Endothelial cell of umbilical vein (primary cell): ENCODE data around the gene PTCH2. TPM values are rescaled to one million over a fixed set of nuclear protein-coding genes. Genes with fewer than 3 reads are reported as not detected.
A peak's percentile ranks its signal among the peaks of the same experiment; 100 is the strongest.
"Not testable (repeated sequence)": the region's sequence is repeated elsewhere in the genome, so short reads cannot be mapped to it uniquely, and the experiment has no call there.

Experiments
- BruUV-seq: library from RNA; stranded (reverse); fragments of 400-500 nt; replicated peaks from 2 replicates; lab custom pipeline; 2021; lab: Mats Ljungman, UMichigan
- CTCF ChIA-PET: fragments of 300-600, 350-600 bp; sonication (Branson Sonifier 250); formaldehyde crosslinking; loops from one replicate; lab custom pipeline; 2021; ENCODE audit warnings: antibody characterized with exemption, inconsistent platforms; lab: Charles Lee
- POLR2A ChIA-PET: fragments of 300-600, 350-600 bp; sonication (Branson Sonifier 250); formaldehyde crosslinking; loops from one replicate; lab custom pipeline; 2021; ENCODE audit warnings: antibody characterized with exemption, inconsistent platforms; lab: Charles Lee
- DNase-seq: peaks from one replicate; pipeline ENCODE4 v3.0.0-alpha.2; 2011; ENCODE audit warnings: low read depth, low spot score
- FAIRE-seq: peaks from 2 replicates; lab custom pipeline; 2011; peaks lifted over from hg19 to GRCh38; lab: Jason Lieb, UNC
- H2AFZ ChIP-seq: 2 replicates; pipeline ENCODE4 v1.6.0; 2012; ENCODE audit warnings: low read depth, low read length, control low read depth, inconsistent platforms
- H3K27ac ChIP-seq: 2 replicates; pipeline ENCODE4 v1.5.1; 2011; ENCODE audit warnings: low read depth, mild to moderate bottlenecking, control low read depth, low read length, moderate library complexity; ENCODE audit not compliant: insufficient read depth
- H3K27me3 ChIP-seq, 2 experiments: 2 replicates each; pipeline versions ENCODE4 v1.6.0 to v1.6.1; 2011; ENCODE audit warnings: low read length in 2 of 2, mixed read lengths in 1 of 2; ENCODE audit not compliant: control insufficient read depth in 2 of 2, insufficient read depth in 2 of 2
- H3K36me3 ChIP-seq, 2 experiments: 2 replicates in 1 of 2; 3 replicates in 1 of 2; pipeline ENCODE4 v1.5.1; 2011; ENCODE audit warnings: low read length in 2 of 2, mild to moderate bottlenecking in 1 of 2, moderate library complexity in 1 of 2; ENCODE audit not compliant: control insufficient read depth in 2 of 2, insufficient read depth in 2 of 2; ENCODE audit errors: extremely low read depth in 1 of 2
- H3K4me1 ChIP-seq: 3 replicates; pipeline ENCODE4 v1.5.1; 2011; ENCODE audit warnings: mild to moderate bottlenecking, low read length; ENCODE audit not compliant: control insufficient read depth, insufficient read depth; ENCODE audit errors: extremely low read depth
- H3K4me2 ChIP-seq: 2 replicates; pipeline ENCODE4 v1.6.1; 2011; ENCODE audit warnings: low read length, control low read depth, mixed read lengths; ENCODE audit not compliant: insufficient read depth
- H3K4me3 ChIP-seq, 3 experiments: fragments of 200-600 bp in 1 of 3; sonication (generic), shearing (Covaris generic) in 1 of 3; replicated peaks in 1 of 3; 2 replicates each; pipeline ENCODE4 v1.5.1; 2011 to 2016; ENCODE audit warnings: control low read depth in 3 of 3, low read length in 3 of 3, mild to moderate bottlenecking in 2 of 3, inconsistent platforms in 1 of 3, low read depth in 1 of 3, moderate library complexity in 1 of 3; ENCODE audit not compliant: insufficient read depth in 1 of 3
- H3K79me2 ChIP-seq: 2 replicates; pipeline ENCODE4 v1.6.0; 2012; ENCODE audit warnings: low read length, inconsistent platforms; ENCODE audit not compliant: control insufficient read depth, insufficient read depth
- H3K9ac ChIP-seq: replicated peaks from 2 replicates; pipeline ENCODE3; 2011; ENCODE audit warnings: low read length, control low read depth; ENCODE audit not compliant: insufficient read depth; ENCODE audit errors: extremely low read depth
- H3K9me1 ChIP-seq: replicated peaks from 3 replicates; pipeline ENCODE4 v1.6.0; 2011; ENCODE audit warnings: mild to moderate bottlenecking, low read length; ENCODE audit not compliant: control insufficient read depth, insufficient read depth; ENCODE audit errors: extremely low read depth
- H3K9me3 ChIP-seq: replicated peaks from 2 replicates; pipeline ENCODE4 v1.5.1; 2012; ENCODE audit warnings: low read length, inconsistent platforms; ENCODE audit not compliant: control insufficient read depth, insufficient read depth
- H4K20me1 ChIP-seq: replicated peaks from 2 replicates; pipeline ENCODE3; 2011; ENCODE audit warnings: mild to moderate bottlenecking, low read length; ENCODE audit not compliant: control insufficient read depth, insufficient read depth; ENCODE audit errors: extremely low read depth
- POLR2A ChIP-seq: IDR thresholded peaks from 2 replicates; pipeline ENCODE4 v1.6.1; 2012; ENCODE audit warnings: low read depth, mild to moderate bottlenecking, control low read depth, low read length
- POLR2AphosphoS5 ChIP-seq: IDR thresholded peaks from 2 replicates; pipeline ENCODE4 v1.6.1; 2012; ENCODE audit warnings: low read depth, mild to moderate bottlenecking, control low read depth, low read length, moderate library complexity; ENCODE audit not compliant: insufficient read depth
- dilution Hi-C: fragments of 300-500 bp; cut with MboI; formaldehyde crosslinking; loops from one replicate; pipeline ENCODE4 v1.15.0; 2019; ENCODE audit warnings: low sequenced_read_pairs; ENCODE audit not compliant: extremely low pct_ligation_motif_present
- intact Hi-C: fragments of 100-400 bp; cut with micrococcal nuclease; formaldehyde crosslinking; loops from one replicate; pipeline ENCODE4 v1.10.0; 2022
- polyA plus RNA-seq, 4 experiments: library from polyadenylated mRNA; depleted of rRNA in 3 of 4; stranded (reverse) in 3 of 4; unstranded in 1 of 4; fragments of >200 nt; gene quantifications; 2 replicates each; pipeline versions ENCODE4 v1.2.1 to v1.2.3, GENCODE V29; 2011 to 2012; ENCODE audit warnings: missing spikeins in 1 of 4
- total RNA-seq: library from RNA; stranded (reverse); gene quantifications from 2 replicates; pipeline ENCODE4 v1.2.3, GENCODE V29; 2021

PTCH2 gene
- total and polyA plus RNA-seq, 2 donors (not counting 3 experiments of a cell fraction or from before 2014, with no cell fraction given): 1.8 TPM

DNA sequence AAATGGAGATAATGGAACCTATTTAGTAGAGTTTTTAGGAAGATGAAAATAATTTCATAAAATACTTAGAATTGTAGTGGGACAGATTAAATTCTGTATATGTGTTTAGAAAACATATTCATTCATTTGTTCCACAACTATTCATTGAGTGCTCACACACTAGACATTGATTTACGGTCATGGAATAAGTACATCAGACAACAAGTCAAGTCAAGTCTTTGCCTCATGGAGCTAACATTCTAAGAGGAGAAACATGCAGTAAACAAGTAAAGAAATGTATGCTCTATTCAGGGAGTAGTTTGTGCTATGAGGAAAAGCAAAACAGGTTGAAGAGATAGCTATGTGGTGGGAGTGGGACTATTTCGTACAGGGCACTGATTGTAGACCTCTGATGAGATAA is 25.7 kb downstream of the PTCH2 start:
- dilution Hi-C loops: no loop called here
- intact Hi-C loops: no loop called here
- Histone ChIP-seq H2AFZ (no peak overlapping the region), H3K9me1 (no peaks in the 10 kb centered on the region), H3K27ac (no peak overlapping the region), H3K4me1 (peaks cover 17% of the 10 kb centered on the region), H4K20me1 (no peaks in the 10 kb centered on the region), H3K4me3 (no peak overlapping the region), H3K9me3 (no peaks in the 10 kb centered on the region), H3K9ac (no peak overlapping the region), H3K4me2 (no peak overlapping the region), H3K27me3 (no peaks in the 10 kb centered on the region), H3K36me3 (peaks cover 7 to 12% of the 10 kb centered on the region in 2 experiments), H3K79me2 (no peaks in the 10 kb centered on the region)
- POLR2A ChIA-PET: interaction anchor here (0.9 to 7.3 kb wide), 3 partner anchors 9 to 16 kb away, joined by 3 to 97 read pairs (median 48); partner anchors contain the start of genes BTBD19, DYNLT4 and PLK3
- TF ChIP-seq POLR2A (no peak), POLR2AphosphoS5 (peak; percentile 12)
- peak; percentile 24 for FAIRE-seq
- DNase-seq: no peak
- BruUV-seq: no TSS peak
- CTCF ChIA-PET: interaction anchor here (0.8 to 7.1 kb wide), 6 partner anchors 9 to 197 kb away, joined by 3 to 57 read pairs (median 4); partner anchors contain the start of genes BTBD19 and PLK3

DNA sequence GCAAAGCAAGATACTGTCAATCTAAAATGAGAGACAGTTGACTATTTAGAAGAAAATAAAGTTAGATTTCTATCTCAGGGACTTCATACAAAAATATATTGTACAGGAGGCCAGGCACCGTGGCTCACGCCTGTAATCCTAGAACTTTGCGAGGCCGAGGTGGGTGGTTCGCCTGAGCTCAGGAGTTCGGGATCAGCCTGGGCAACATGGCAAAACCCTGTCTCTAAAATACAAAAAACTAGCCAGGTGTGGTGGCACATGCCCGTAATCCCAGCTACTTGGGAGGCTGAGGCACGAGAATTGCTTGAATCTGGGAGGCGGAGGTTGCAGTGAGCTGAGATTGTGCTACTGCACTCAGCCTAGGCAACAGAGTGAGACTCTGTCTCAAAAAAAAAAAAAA is 27.1 kb downstream of the PTCH2 start:
- CTCF ChIA-PET: interaction anchor here (2.1 kb wide), 1 partner anchor 15 kb away, joined by 12 read pairs; the partner anchor contains the start of gene PLK3
- dilution Hi-C loops, BruUV-seq: not testable (repeated sequence)

More for the DNA sequence above, 27.1 kb downstream of the PTCH2 start:
- H3K27ac ChIP-seq, H3K27me3 ChIP-seq, H2AFZ ChIP-seq, H3K4me3 ChIP-seq, H3K79me2 ChIP-seq, FAIRE-seq, H3K4me2 ChIP-seq, H4K20me1 ChIP-seq, intact Hi-C loops, H3K9me3 ChIP-seq, DNase-seq, H3K9me1 ChIP-seq, H3K9ac ChIP-seq: not testable (repeated sequence)
- Histone ChIP-seq H3K36me3 (peaks cover 7 to 12% of the 10 kb centered on the region in 2 experiments), H3K4me1 (peaks cover 31% of the 10 kb centered on the region)
- POLR2A ChIA-PET: interaction anchor here (0.9 kb wide), 1 partner anchor 16 kb away, joined by 3 read pairs; no protein-coding TSS in a partner anchor
